ENCODE results near the gene MAPK12. TPM values are rescaled to one million over a fixed set of nuclear protein-coding genes. Genes with fewer than 3 reads are reported as not detected.

Gene MAPK12
- polyA plus RNA-seq, 1 experiment = 26.6 TPM

GRCh38 chr22:50280022-50280707, 18.7 kb upstream of the MAPK12 start:
- DNase-seq (ENCODE audit: low read depth, low spot score) = no peak
- ChIA-PET POLR2A (no interaction called here), CTCF (interaction anchor here (1.5 kb wide), 1 partner anchor 62 kb away, joined by 4 read pairs; no protein-coding TSS in a partner anchor)
- TF ChIP-seq CTCF (IDR thresholded peaks at IDR 0.05; ENCODE audit: low read depth, low read length) = no peak
- Histone ChIP-seq H3K27me3 (ENCODE audit: control insufficient read depth, insufficient read depth, low read length) (no peaks in the 10 kb centered on the region), H3K4me3 (ENCODE audit: low read depth, low read length) (no peak overlapping the region), H3K9me3 (ENCODE audit: control insufficient read depth, insufficient read depth, low read length) (peaks cover 21% of the 10 kb centered on the region; the same call in 1 of the 2 replicates), H3K27ac (ENCODE audit: low read depth, low read length) (no peak overlapping the region)

- no peaks in the 10 kb centered on the region for H3K27me3 ChIP-seq (ENCODE audit: control insufficient read depth, insufficient read depth, low read length)
- H3K9me3 ChIP-seq (ENCODE audit: control insufficient read depth, insufficient read depth, low read length) = peaks cover 16% of the 10 kb centered on the region; the same call in 1 of the 2 replicates
- DNase-seq (ENCODE audit: low read depth, low spot score) = no peak
- CTCF ChIA-PET = interaction anchor here (1.5 kb wide), 1 partner anchor 63 kb away, joined by 4 read pairs; no protein-coding TSS in a partner anchor
- no peak overlapping the region for H3K4me3 ChIP-seq (ENCODE audit: low read depth, low read length)
- H3K27ac ChIP-seq (ENCODE audit: low read depth, low read length) = no peak overlapping the region
- POLR2A ChIA-PET = no interaction called here
- TF ChIP-seq CTCF (IDR thresholded peaks at IDR 0.05; ENCODE audit: low read depth, low read length) = no peak
Observed at GRCh38 chr22:50278956-50279619, 17.6 kb upstream of the MAPK12 start.

- H3K27ac ChIP-seq (ENCODE audit: low read depth, low read length) = no peak overlapping the region
- peaks cover 15% of the 10 kb centered on the region; the same call in 1 of the 2 replicates for H3K9me3 ChIP-seq (ENCODE audit: control insufficient read depth, insufficient read depth, low read length)
- H3K4me3 ChIP-seq (ENCODE audit: low read depth, low read length) = no peak overlapping the region
- DNase-seq (ENCODE audit: low read depth, low spot score) = no peak
- ChIA-PET CTCF (interaction anchor here (1.5 kb wide), 1 partner anchor 64 kb away, joined by 4 read pairs; no protein-coding TSS in a partner anchor), POLR2A (no interaction called here)
- no peaks in the 10 kb centered on the region for H3K27me3 ChIP-seq (ENCODE audit: control insufficient read depth, insufficient read depth, low read length)
- TF ChIP-seq CTCF (IDR thresholded peaks at IDR 0.05; ENCODE audit: low read depth, low read length) = no peak
Observed at GRCh38 chr22:50278461-50278860, 17.0 kb upstream of the MAPK12 start.

GRCh38 chr22:50277761-50278160, 16.3 kb upstream of the MAPK12 start:
- Histone ChIP-seq H3K27me3 (ENCODE audit: control insufficient read depth, insufficient read depth, low read length) (no peaks in the 10 kb centered on the region), H3K9me3 (ENCODE audit: control insufficient read depth, insufficient read depth, low read length) (peaks cover 15% of the 10 kb centered on the region; the same call in 1 of the 2 replicates), H3K4me3 (ENCODE audit: low read depth, low read length) (no peak overlapping the region), H3K27ac (ENCODE audit: low read depth, low read length) (no peak overlapping the region)
- TF ChIP-seq CTCF (IDR thresholded peaks at IDR 0.05; ENCODE audit: low read depth, low read length) = no peak
- DNase-seq (ENCODE audit: low read depth, low spot score) = no peak
- POLR2A ChIA-PET = no interaction called here
- CTCF ChIA-PET = no interaction called here

- ChIA-PET POLR2A (interaction anchor here (0.8 kb wide), 1 partner anchor 9 kb away, joined by 6 read pairs; no protein-coding TSS in a partner anchor), CTCF (interaction anchor here (0.6 to 1.6 kb wide), 4 partner anchors 13 to 66 kb away, joined by 4 to 7 read pairs (median 4); no protein-coding TSS in a partner anchor)
- DNase-seq (ENCODE audit: low read depth, low spot score) = no peak
- no peak overlapping the region for H3K4me3 ChIP-seq (ENCODE audit: low read depth, low read length)
- H3K27me3 ChIP-seq (ENCODE audit: control insufficient read depth, insufficient read depth, low read length) = no peaks in the 10 kb centered on the region
- H3K27ac ChIP-seq (ENCODE audit: low read depth, low read length) = no peak overlapping the region
- peak; percentile 35 for TF ChIP-seq CTCF (IDR thresholded peaks at IDR 0.05; ENCODE audit: low read depth, low read length)
- peaks cover 15% of the 10 kb centered on the region; the same call in 1 of the 2 replicates for H3K9me3 ChIP-seq (ENCODE audit: control insufficient read depth, insufficient read depth, low read length)
Observed at GRCh38 chr22:50276143-50276542, 14.7 kb upstream of the MAPK12 start.

Data from AG04450 (cell line).